Mucosa of descending colon (tissue), 3 donors: ENCODE data around the gene VPS39. TPM values are rescaled to one million over a fixed set of nuclear protein-coding genes. Genes with fewer than 3 reads are reported as not detected.

Experiments used
- ATAC-seq: fragments of 200-7000 bp; cut with Tn5 transposase; one replicate; pipeline ENCODE4 v1.9.1; 2020; ENCODE audit warnings: mild to moderate bottlenecking, moderate library complexity
- DNase-seq, 3 donors: peaks; one replicate each; pipeline ENCODE4 v3.0.0-alpha.2; 2020
- H3K36me3 ChIP-seq: fragments of 200-600 bp; one replicate; pipeline ENCODE4 v1.8.0; 2021; ENCODE audit warnings: low read depth, mild to moderate bottlenecking
- H3K4me1 ChIP-seq: fragments of 200-600 bp; one replicate; pipeline ENCODE4 v1.8.0; 2021; ENCODE audit warnings: low read depth, mild to moderate bottlenecking
- H3K4me3 ChIP-seq: fragments of 200-600 bp; one replicate; pipeline ENCODE4 v1.8.0; 2021; ENCODE audit warnings: mild to moderate bottlenecking
- H3K9me3 ChIP-seq: fragments of 200-600 bp; one replicate; pipeline ENCODE4 v1.8.0; 2021; ENCODE audit warnings: mild to moderate bottlenecking
- CTCF ChIP-seq: fragments of 200-600 bp; IDR thresholded peaks from one replicate; pipeline ENCODE4 v1.8.0; 2022; ENCODE audit warnings: antibody characterized with exemption, mild to moderate bottlenecking
- intact Hi-C, 2 donors: fragments of 100-400 bp; cut with DNase I in 1 of 2; cut with micrococcal nuclease in 1 of 2; formaldehyde crosslinking; loops; one replicate each; pipeline versions ENCODE4 v1.11.0 to v1.11.1; 2022; cut with DNase I, micrococcal nuclease
- total RNA-seq, 3 donors: library from RNA; stranded (reverse); fragmentation: NEBNext Ultra II Directional in 2 of 3; extraction: Animal tissue kit (Norgen Biotek cat#: 25700) in 2 of 3; gene quantifications; one replicate each; pipeline versions ENCODE4 v1.2.1 to v1.2.4, GENCODE V29; 2021 to 2023
- donor health status: DM: no; HTN: no; CAD: no; lungs with moderate emphysema.
- donor health status: DM: no; HTN: no; CAD: no.
- donor health status: DM: no; HTN: yes; CAD: no.

The VPS39 gene
- total RNA-seq, 3 donors from 2014 or later: 49.6 to 74.3 (median 66.7) TPM

- no peak for DNase-seq
- no peak overlapping the region for H3K4me3 ChIP-seq
- intact Hi-C loops: no loop called here
Measured at GRCh38 chr15:42154212-42154941, 53.7 kb downstream of the VPS39 start.

DNA sequence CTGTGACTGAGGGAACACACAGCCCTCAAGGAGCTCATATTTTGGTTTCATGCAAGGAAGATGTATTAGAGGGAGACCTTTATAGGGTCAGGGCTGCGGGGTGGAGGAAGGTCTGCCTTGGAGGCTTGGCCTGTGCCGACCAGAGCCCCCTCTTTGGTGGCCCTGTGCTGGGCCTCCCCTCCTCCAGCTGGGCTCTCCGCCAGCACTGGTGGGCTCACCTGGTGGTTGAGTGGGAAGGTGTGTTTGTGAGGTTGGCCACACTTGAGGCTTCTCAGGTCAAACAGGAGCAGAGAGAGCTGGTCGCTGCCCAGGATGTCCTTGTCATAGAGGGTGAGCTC lies 54.3 kb downstream of the VPS39 start:
- no peak for TF ChIP-seq CTCF
- Histone ChIP-seq H3K4me3 (no peak overlapping the region), H3K36me3 (no peaks in the 10 kb centered on the region), H3K4me1 (peaks cover 20% of the 10 kb centered on the region), H3K9me3 (no peaks in the 10 kb centered on the region)
- ATAC-seq: no peak
- intact Hi-C loops: no loop called here
- DNase-seq: no peak

More at GRCh38 chr15:42154212-42154941, 53.7 kb downstream of the VPS39 start:
- Histone ChIP-seq H3K36me3 (no peaks in the 10 kb centered on the region), H3K4me1 (peaks cover 20% of the 10 kb centered on the region), H3K9me3 (no peaks in the 10 kb centered on the region)
- ATAC-seq: no peak
- TF ChIP-seq CTCF: no peak

- Histone ChIP-seq H3K4me1 (peaks cover 20% of the 10 kb centered on the region), H3K9me3 (no peaks in the 10 kb centered on the region), H3K4me3 (no peak overlapping the region), H3K36me3 (no peaks in the 10 kb centered on the region)
- TF ChIP-seq CTCF: no peak
- ATAC-seq (no peak), DNase-seq (no peak)
- intact Hi-C loops: no loop called here
Measured at GRCh38 chr15:42152921-42153698, 55.0 kb downstream of the VPS39 start.

GRCh38 chr15:42152196-42152920 lies 55.7 kb downstream of the VPS39 start:
- no peak for TF ChIP-seq CTCF
- H3K9me3 ChIP-seq: no peaks in the 10 kb centered on the region
- H3K4me3 ChIP-seq: no peak overlapping the region
- H3K36me3 ChIP-seq: no peaks in the 10 kb centered on the region
- ATAC-seq: peak; percentile 76
- intact Hi-C loops: no loop called here
- peaks cover 20% of the 10 kb centered on the region for H3K4me1 ChIP-seq
- DNase-seq: peak in 2 of 3 donors; percentile 63 to 70

DNA sequence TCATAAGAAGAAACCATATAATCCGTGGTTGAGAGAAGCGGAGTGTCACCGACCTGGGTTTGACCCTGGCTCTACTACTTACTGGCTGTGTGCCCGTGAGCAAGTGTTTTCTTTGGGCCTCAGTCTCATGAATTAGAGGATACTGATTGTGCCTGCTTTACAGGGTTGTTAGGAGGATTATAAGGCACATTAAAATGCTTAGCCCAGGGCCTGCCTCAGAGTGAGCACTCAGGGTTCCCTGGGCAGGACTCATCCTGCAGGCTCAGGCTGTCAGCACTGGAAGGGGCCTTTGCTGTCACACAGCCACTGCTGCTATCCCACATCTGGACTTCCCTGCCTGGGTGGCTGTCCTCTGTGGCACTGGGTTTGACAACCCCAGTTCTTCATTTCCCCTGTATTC lies 56.4 kb downstream of the VPS39 start:
- ATAC-seq: peak; percentile 17
- intact Hi-C loops: no loop called here
- DNase-seq: peak in 1 of 3 donors; percentile 23
- peaks cover 20% of the 10 kb centered on the region for H3K4me1 ChIP-seq
- H3K4me3 ChIP-seq: no peak overlapping the region
- TF ChIP-seq CTCF: no peak
- H3K36me3 ChIP-seq: no peaks in the 10 kb centered on the region
- H3K9me3 ChIP-seq: no peaks in the 10 kb centered on the region
